Stimulated activated CD4-positive, alpha-beta T cell treated with anti-CD3 and anti-CD28 coated beads, Interleukin-2, amount 100 ng/mL, for 24 hours (primary cell): ENCODE data around the gene SETDB1.
A peak's percentile ranks its signal among the peaks of the same experiment; 100 is the strongest.
"Not testable (repeated sequence)": the region's sequence is repeated elsewhere in the genome, so short reads cannot be mapped to it uniquely, and the experiment has no call there.

Source experiments
- DNase-seq, 2 donors: peaks; one replicate each; pipeline ENCODE4 v3.0.0-alpha.2; 2020

SETDB1 gene

DNA sequence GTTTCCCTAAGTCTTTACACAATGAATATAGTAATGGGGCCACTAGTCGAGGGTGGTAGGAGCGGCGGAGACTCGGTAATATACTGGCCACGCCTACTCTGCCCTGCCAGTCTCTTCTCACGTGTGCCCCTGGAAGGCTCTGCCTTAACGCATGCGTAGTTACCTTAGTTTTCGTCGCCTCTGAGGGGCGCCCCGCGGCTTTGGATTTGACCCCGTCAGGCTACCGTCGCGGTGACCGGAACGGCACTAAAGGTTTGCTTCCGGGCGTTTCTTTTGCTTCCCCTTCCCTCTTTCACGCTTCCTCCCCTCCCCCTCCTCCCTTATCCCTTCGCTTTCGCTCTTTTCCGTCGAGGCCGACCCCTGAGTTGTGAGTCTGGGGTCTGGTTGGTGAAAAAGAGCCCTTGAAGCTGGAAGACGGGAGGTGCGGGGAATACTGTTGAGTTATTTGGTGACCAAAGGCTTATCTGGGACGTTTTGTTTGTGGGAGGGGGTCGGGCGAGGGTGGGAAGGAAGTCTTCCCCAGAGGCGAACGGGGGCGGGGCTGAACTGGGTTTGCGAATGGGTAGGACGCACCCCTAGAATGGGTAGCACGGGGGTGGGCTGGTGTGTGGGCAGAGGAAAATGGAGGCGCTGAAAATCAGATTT, at the start of gene SETDB1:
SETDB1 (plus strand) TSS at position 267 of the 645 bp plus-strand sequence. CDS start 1,352 bp downstream, outside the sequence.
- peak; percentile 92 to 94 for DNase-seq

DNA sequence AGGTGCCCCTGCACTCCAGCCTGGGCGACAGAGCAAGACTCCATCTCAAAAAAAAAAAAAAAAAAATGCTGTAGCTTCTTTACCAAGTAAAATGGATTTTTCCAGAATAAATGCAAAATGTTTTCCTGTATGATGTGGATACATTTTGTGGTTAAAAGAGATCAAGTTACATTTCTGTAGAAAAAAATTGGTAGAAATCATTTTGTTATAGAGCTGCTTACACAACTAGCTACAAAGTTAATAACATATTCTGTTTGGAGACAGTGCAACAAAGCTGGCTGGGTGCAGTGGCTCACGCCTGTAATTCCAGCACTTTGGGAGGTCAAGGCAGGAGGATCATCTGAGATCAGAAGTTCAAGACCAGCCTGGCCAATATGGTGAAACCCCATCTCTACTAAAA, 47.2 kb upstream of the SETDB1 start:
- DNase-seq, result not testable (repeated sequence)

DNA sequence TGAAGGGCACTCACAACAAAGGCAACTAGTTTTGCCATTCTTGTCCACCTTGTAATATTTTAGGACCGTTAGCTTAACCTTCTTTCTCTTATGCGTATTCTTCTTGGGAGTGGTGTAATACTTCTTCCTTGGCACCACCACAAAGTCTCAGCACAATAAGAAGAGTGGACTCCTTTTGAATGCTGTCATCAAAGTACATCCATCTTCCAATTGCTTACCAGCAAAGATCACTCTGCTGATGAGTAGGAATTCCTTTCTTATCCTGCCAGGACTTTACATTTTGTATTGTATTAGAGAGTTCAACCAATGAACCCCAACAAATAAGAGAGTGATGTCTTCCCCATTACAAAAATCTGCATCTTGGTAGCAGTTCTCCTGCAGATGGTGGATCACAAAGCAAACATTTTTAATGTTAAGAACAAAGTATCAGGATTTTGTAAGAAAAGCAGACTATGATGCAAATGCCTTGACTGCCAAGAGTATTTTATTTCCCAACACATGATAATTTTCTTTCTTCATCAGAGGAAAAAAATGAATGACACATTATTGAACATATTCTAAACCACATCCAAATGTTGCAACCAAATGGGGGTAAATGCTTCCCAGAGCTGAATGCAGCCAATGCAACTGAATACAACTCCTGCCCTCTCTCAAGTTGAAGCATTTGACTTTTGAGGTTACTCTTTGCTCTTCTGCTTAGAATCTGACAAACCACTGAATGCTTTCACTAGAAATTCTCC, 44.7 kb upstream of the SETDB1 start:
- no peak for DNase-seq

DNA sequence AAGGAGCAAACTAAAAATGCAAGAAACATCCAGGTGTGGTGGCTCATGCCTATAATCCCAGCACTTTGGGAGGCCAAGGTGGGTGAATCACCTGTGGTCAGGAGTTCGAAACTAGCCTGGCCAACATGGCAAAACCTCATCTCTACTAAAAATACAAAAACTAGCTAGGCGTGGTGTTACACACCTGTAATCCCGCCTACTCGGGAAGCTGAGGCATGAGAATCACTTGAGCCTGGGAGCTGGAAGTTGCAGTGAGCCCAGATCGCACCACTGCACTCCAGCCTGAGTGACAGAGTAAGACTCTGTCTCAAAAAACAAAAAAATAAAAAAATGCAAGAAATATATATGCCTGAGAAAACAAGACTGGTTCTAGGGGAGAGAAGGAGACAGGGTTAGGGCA, 43.0 kb upstream of the SETDB1 start:
- DNase-seq, result not testable (repeated sequence)

DNA sequence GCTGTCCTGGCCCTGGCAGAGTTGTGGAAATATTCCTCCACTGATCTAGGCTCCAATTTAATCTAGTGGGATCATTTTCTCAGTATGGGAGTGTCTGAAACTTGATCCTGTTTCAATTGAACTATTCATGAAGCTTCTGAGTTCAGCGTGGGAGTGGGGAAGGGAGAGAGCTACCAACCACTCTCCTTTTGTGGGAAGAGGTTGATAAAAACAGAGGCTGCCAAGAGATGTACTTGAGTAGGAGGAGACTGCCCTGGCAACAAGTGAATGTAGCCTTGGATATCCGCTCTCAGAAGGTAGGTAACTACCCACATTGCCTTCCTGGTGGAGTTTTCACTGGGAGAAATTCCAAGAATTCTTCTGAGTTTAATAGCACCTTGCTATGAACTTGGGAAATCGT, 39.1 kb upstream of the SETDB1 start, which contains the start of gene CTXND2:
CTXND2 (plus strand) TSS at position 119 of the 400 bp plus-strand sequence. CDS start 25,179 bp downstream, outside the sequence.
- no peak for DNase-seq

DNA sequence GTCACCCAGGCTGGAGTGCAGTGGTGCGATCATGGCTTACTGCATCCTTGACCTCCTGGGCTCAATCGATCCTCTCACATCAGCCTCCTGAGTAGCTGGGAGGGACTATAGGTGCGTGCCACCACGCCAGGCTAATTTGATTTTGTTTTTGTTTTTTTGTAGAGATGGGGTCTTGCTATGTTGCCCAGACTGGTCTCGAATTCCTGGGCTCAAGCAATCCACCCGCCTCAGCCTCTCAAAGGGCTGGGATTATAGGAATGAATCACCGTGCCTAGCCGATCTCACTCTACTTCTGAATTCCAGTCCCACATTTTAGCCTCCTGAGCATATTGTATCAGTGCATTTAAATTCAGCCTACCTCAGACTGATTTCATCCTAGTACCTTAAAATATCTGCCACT, 37.4 kb upstream of the SETDB1 start:
- DNase-seq, result no peak

DNA sequence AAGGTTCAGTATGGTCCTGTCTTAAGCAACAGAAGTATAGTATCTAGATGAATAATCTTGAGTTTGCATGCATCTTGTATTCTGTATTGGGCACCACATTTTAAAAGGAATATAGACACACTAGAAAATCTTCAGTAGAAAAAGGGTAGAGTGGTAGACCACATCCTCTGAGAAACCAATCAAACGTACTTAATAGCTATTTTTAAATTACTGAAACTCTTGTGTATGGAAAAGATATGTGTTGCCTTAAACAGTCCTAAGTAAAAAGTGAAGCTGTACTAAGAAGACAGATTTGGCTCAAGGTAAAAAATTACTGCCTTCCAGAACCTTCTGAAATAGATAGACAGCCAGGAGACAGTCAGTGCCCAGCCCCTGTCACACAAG, 36.1 kb upstream of the SETDB1 start:
- DNase-seq, result no peak

DNA sequence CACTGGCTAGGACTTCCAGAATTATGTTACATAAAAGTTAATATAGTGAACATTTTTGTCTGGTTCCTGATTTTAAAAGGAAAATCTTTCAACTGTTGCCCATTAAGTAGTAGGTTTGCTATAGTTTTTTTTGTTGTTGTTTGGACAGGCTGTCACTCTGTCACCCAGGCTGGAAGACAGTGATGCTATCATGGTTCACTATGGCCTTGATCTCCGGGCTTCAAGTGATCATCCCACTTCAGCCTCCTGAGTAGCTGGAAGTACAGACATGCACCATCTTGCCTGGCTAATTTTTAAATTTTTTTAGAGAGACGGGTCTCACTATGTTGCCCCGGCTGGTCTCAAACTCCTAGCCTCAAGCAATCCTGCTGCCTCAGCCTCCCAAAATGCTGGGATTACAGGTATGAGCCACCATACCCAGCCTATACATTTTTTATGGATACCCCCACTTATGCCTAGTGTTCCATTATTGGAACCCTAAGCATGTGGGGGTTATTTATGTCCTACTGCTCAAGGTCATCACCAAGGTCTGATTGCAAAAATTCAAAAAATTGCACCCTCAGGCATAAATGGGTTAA, 32.7 kb upstream of the SETDB1 start:
- DNase-seq, result no peak

DNA sequence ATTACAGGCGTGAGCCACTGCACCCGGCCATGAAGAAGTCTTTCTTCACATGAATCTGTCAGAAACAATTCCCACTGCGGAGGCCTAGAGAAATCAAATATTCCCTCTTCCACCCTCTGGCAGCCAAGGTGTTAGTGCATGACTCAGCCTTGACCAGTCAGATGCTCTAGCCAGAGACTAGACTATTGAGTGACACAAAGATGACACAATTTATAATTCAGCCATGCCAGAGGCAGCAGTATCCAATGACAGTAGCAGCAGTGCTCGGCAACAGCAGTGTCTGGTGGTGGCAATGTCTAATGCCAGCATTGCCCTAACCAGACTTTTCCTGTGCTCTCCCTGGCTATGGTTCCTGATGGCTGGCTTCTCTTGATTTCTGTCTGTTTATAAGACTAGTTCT, 30.5 kb upstream of the SETDB1 start:
- no peak for DNase-seq

DNA sequence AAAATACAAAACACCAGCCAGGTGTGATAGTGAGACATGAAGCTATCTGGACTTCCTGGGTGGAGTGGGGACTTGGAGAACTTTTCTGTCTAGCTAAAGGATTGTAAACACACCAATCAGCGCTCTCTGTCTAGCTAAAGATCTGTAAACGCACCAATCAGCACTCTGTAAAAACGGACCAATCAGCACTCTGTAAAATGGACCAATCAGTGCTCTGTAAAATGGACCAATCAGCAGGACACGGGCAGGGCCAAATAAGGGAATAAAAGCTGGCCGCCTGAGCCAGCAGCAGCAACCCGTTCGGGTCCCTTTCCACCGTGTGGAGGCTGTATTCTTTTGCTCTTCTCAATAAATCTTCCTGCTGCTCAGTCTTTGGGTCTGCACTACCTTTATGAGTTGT, 26.4 kb upstream of the SETDB1 start:
- DNase-seq, result not testable (repeated sequence)

DNA sequence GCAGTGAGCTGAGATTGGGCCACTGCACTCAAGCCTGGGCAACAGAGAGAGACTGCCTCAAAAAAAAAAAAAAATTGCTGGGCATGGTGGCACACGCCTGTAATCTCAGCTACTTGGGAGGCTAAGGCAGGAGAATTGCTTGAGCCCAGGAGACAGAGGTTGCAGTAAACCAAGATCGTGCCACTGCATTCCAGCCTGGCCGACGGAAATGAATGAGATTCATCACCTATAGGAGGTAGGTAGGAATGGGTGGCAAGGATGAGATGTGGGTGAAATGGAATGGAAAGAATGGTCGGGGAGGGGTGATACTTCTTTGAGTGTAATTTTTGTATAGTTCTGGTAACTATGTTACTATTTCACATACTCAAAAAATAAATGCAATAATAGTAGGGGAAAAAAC, 23.8 kb upstream of the SETDB1 start:
- no peak for DNase-seq

DNA sequence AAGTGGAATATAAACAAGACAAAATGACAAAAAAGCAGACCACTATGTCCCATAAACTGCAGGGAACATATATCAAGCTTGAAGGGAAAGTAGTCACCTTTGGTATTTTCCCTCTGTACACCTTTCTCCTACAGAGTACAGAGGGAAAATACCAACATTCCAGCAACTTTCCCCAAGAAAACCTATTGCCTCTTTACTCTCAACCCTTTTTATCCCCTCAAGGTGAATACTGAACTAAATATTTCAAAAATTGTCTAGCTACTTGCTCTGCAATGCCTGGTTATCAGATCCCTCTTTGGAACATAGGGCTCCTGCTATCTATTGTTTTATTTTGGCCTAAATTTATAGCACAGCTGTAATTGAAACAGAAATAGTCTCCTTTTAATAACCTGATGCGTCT, 23.4 kb upstream of the SETDB1 start:
- no peak for DNase-seq

DNA sequence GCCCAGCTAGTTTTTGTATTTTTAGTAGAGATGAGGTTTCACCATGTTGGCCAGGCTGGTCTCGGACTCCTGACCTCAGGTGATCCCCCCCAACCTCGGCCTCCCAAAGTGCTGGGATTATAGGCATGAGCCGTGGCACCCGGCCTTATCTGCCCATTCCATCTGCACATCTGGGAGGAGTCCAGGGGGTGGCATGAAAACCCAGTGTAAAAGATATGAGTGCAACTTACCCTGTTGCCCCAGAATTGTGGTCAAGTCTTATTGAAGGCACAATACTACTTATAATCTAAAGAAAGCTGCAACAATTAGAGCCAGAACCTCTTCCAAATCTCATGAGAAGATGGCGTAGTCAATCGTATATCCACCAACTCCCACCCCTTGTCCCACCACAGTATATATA, 20.9 kb upstream of the SETDB1 start:
- DNase-seq, result no peak

DNA sequence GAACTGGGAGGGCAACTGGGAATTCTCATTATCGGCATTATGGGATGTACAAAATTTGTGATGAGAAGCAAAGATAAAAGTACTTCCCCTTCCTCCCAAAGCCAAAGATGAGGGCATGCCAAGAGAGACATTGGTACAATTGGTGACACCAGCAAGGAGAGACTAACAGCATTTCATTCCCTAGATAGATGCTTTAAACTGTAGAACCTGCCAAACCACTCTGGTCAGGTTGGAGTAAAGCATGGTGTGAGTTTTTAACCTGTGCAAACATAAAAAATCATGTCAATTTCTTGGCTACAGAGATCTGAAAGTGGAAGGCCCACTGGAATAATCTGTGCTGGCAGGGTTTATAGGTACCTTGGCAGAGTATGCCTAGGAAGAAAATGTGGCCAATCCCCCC, 19.8 kb upstream of the SETDB1 start:
- DNase-seq, result no peak

DNA sequence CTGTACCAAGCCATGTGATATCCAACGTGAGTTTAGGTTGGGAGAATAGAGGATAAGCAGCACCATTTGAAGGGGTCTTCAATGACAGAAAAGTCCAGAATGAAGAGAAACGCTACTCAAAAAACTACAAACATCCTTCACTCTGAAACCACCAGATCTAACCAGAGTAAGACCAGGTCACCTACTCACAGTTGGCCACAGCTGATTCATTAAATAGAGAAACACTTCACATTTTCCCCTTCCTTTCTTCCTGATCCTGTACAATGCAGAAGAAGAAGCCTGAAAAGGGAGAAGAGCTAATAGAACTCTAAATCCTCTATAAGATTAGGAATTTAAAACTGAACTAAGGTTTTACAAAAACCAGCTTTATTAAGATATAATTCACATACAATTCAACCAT, 19.4 kb upstream of the SETDB1 start:
- no peak for DNase-seq

DNA sequence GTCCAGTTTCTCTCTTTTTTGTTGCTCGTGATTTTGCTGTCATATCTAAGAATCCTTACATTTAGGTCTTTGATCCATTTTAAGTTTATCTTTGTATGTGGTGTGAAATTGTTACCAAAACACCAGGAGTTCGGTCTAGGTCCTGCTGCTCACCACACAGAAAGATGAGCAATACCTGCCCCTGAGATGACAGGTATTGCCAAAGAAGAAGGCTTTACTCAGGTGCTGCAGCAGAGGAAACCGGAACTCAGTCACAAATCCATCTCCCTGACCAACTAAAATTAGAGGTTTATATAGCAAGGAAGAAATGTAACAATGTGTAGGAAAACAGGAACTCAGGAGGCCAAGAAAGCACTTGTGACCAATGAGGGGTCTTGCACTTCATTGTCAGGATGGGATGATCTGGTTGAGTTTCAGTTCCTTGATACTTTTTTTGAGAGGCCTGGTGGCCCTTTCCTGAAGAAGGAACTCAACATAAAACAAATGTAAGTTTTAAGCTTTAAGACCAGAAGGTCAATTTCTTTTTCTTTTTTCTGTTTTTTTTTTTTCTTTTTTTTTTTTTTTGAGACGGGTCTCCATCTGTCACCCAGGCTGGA, 16.5 kb upstream of the SETDB1 start:
- no peak for DNase-seq

DNA sequence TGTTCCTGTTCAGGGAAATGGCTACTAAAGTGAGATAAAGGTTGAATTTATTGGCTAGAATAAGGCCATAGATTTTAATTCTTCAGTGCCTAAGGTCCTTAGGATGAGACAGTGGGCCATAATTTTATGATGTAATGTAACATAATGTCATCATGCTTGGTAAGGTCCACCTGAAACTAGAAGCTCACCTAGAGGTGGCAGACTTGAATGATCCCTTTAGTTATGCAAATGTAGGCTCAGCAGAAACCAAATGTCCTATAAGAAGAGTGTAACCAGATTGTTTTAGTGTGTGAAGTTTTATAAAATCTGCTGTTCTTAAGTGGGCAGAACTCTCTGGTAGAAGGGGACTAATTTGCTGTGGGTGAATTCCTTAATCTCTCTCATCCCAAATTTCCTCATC, 13.5 kb upstream of the SETDB1 start:
- no peak for DNase-seq

DNA sequence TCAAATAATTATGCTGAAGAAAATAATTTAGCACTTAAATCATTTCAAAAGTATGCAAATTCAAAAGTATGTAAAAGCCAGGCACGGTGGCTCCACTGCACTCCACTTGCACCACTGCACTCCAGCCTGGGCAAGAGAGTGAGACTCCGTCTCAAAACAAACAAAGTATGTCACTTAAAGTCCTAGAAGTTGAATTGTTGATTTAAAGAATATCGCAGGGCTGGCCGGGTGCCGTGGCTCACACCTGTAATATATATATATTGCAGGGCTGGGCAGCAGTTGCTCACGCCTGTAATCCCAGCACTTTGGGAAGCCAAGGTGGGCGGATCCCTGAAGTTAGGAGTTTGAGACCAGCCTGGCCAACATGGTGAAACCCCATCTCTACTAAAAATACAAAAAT, 8.8 kb upstream of the SETDB1 start:
- DNase-seq, result no peak

DNA sequence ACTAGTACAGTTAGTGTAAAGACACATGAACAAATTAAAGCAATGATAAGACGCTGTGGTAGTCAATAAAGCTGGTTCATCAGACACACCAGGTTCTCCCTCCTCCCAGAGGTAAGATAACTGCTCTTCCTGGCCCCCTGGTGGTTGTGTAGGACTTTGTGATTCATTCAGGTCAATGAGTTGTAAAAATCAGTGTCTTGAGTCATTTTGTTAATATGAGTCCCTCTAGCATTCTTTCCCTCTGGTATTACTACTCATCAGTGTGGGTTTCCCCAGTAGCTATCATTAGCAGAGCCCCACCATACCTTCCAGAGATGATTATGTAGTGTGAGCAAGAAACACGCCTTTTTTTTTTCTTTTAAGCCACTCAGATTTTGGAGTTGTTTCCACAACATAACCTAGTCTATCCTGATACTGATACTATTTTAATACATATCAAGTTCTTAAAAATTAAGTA, 3.6 kb upstream of the SETDB1 start:
- peak; percentile 77 to 85 for DNase-seq

DNA sequence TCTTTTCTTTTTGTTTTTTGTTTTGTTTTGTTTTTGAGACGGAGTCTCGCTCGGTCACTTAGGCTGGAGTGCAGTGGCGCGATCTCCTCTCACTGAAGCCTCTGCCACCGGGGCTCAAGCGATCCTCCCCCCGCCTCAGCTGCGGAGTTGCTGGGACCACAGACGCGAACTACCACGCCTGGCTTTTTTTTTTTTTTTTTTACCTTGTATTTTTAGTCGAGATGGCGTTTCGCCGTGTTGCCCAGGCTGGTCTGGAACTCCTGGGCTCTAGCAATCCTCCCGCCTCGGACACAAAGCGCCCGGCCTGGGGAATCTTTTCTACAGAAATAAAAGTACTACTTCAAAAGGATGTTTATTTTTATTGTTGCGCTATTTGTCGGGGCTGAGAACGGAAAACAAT, 1.1 kb upstream of the SETDB1 start:
- peak in 1 of 2 donors; percentile 4 for DNase-seq

DNA sequence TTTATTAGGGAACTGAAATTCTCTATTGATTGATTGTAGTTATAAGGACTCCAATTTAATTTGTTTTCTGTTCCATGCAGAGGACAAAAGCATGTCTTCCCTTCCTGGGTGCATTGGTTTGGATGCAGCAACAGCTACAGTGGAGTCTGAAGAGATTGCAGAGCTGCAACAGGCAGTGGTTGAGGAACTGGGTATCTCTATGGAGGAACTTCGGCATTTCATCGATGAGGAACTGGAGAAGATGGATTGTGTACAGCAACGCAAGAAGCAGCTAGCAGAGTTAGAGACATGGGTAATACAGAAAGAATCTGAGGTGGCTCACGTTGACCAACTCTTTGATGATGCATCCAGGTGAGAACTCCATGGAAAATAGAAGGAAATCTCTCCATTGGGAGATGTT, 1.5 kb downstream of the SETDB1 start:
- no peak for DNase-seq

DNA sequence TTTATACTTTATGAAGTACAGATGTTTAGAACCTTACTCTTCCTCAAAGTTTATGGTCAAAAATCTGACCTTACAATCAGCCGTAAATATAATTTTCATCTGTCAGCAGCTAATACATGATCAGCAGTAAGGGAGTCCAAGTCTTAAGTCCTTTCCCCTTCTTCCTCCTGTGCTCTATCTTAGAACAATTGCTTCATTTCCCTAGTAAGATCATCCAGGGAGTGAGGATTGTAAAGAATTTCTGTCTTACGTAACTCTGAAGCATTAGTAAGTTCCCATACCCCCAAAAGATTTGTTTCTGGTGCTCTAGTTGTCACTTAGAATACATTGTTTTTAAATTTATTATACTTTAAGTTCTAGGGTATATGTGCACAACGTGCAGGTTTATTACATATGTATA, 2.1 kb downstream of the SETDB1 start:
- no peak for DNase-seq

DNA sequence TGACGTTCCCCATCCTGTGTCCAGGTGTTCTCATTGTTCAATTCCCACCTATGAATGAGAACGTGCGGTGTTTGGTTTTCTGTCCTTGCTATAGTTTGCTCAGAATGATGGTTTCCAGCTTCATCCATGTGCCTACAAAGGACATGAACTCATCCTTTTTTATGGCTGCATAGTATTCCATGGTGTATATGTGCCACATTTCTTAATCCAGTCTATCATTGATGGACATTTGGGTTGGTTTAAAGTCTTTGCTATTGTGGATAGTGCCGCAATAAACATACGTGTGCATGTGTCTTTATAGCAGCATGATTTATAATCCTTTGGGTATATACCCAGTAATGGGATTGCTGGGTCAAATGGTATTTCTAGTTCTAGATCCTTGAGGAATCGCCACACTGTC, 2.6 kb downstream of the SETDB1 start:
- DNase-seq, result not testable (repeated sequence)

DNA sequence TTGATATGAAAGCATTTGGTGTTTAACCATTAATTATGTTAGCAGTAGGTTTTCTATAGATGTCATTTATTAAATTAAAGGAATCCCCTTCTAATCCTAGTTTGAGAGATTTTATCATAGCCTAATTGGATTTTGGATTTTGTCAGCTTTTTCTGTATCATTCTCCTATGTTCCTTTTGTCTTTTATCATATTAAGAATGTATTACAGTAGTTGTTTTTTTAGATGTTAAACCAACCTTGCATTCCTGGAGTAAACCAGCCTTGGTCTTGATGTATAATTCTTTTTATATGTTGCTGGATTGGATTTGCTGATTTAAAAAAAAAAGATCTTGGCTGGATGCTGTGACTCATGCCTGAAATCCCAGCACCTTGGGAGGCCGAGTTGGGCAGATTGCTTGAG, 5.6 kb downstream of the SETDB1 start:
- DNase-seq, result no peak
